Kidney capillary endothelial cell (primary cell): ENCODE data around the gene SPSB2.

Source experiments
- DNase-seq: peaks from one replicate; pipeline ENCODE4 v3.0.0-alpha.2; 2018; ENCODE audit warnings: low spot score

The SPSB2 gene

GRCh38 chr12:6851153-6851920, 21.8 kb downstream of the SPSB2 start, which contains the start of gene CDCA3:
Gene CDCA3 (minus strand): TSS chr12:6851286. CDS start chr12:6850952, 334 bp downstream.
- DNase-seq = peak; percentile 96

DNA sequence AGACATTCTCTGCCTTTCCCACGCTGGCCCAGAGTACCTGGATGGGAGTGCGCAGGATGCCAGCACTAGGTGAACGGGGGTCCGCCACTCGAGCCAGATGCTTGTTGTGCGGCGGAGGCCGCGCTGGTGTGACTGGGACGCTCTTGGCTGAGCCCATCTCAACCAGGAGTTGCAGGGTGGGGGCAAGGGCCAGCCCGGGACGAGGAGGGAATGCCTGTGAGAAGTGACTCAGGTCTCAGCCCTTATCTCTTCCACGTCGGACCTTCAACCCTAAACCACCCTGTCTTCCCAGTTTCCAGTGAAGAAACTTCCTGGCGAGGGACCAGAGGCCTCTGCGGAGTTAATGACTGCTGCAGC, 22.3 kb downstream of the SPSB2 start:
- no peak for DNase-seq

DNA sequence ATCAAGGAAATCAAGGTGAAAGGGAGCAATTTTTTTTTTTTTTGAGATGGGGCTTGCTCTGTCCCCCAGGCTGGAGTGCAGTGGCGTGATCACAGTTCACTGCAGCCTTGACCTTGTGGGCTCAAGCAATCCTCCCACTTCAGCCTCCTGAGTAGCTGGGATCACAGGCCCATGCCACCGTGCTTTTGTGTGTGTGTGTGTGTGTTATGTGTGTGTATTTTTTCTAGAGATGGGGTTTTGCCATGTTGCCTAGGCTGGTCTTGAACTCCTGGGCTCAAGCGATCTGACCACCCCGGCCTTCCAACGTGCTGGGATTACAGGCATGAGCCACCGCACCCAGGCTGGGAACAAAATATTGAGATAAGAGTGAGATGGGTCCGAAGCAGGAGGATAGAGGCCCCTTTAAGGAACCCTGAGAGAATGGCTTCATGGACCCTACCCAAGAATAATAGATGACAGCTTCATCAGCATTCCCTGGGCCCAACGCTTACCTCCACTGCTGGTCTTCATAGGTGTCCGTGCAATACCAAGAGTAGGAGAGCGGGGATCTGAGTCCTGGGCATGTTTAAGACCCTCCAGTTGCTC, 23.0 kb downstream of the SPSB2 start:
- DNase-seq = no peak

GRCh38 chr12:6849427-6849826, 23.7 kb downstream of the SPSB2 start:
- DNase-seq = no peak

DNA sequence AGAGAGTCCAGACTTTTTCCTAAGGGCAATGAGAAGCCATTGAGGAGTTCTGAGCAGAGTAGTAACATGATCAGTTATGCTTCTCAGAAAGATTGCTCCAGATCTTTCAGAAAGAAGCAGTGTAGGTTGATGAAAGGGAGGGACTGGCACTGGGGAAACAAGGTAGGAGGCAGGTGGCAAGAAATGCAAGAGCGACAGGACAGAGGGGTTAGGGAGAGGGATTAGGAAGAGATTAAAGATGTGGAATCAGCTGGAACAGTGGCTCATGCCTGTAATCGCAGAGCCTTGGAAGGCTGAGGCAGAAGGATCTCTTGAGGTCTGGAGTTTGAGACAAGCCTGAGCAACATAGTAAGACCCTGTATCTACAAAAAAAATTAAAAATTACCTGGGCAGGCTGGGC, 25.4 kb downstream of the SPSB2 start:
- no peak for DNase-seq

DNA sequence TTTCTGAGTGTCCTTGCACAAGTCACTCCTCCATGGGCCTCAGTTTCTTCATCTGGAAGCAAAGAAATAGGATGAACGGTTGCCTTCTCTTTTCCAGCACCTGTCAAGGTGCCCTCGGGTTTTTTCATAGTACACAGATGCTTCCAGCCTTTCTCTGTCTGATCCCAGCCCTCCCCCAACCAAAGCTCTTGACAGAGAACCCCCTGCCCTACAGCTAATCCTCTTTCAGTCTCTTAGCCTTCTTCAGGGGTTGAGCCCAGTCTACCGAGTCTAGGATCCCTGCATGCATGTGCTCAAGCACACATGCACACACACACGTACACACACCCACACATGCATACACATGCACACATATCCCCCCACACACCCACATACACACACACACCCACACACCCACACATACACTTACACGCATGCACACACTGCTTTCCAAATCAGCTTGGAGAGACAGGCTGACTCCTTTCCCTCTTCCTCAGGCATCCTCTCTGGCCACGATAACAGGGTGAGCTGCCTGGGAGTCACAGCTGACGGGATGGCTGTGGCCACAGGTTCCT, 26.7 kb downstream of the SPSB2 start:
- DNase-seq = no peak

DNA sequence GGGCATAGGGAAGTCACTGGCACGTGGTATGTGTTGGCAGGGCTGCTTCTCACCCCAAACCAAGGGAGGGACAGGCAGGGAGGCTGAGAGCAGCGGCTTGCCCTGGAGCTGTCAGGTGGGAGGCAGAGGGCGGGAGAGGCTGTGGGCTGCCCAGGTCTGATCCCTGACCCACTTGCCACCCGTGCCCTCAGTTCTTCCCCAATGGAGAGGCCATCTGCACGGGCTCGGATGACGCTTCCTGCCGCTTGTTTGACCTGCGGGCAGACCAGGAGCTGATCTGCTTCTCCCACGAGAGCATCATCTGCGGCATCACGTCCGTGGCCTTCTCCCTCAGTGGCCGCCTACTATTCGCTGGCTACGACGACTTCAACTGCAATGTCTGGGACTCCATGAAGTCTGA, 27.7 kb downstream of the SPSB2 start:
- DNase-seq = no peak

GRCh38 chr12:6843118-6843902, 29.8 kb downstream of the SPSB2 start:
- DNase-seq = peak; percentile 16

DNA sequence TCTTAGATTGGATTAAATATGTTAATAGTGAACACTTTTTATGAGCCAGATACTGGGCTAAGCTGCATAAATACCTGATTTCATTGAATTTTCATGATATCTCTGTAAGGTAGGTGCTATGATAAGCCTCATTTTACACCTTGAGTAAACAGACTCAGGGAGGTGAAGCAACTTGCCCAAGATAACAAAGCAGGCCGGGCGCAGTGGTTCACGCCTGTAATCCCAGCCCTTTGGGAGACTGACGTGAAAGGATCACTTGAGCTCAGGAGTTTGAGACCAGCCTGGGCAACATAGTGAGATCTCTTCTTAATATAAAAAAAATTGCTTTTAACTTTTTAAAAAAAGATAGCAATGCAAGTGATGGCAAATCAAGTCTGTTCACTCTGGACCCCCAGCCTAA, 31.0 kb downstream of the SPSB2 start:
- no peak for DNase-seq

DNA sequence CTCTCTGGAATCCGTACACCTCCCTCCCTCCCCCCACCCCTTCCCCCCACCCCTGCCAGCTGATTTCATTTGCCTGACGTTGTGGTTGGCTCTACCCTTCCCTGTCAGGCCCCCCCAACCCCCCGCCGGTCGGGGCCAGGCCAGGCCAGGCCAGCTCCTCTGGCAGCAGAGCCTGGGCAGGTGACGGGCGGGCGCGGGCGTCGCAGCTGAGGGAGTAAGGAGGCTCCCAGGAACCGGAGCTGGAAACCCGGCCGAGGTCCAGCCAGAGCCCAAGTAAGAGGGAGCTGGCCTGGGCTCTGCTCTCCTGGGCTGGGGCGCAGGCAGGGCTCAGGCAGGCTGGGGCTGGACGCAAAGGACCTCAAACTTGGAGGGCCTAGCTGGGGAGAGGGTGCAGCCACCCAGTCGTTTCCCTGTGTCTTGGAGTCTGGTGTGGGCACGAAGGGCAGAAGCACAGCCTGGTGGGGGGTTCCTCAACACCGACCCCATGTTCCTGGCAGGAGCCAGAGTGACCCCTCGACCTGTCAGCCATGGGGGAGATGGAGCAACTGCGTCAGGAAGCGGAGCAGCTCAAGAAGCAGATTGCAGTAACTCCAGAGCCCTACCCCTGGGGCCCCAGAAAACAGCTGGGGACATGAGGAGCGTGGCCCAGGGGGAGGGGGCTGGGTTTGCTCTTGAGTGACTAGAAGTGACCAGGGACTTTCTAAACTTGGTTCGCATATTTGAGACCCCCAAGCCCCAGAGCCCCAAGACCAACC, 32.2 kb downstream of the SPSB2 start, which contains the start of gene GNB3:
TSS of gene GNB3 (plus strand) at position 165 of the 755 bp plus-strand sequence. CDS start at position 528, 363 bp downstream.
- no peak for DNase-seq

- no peak for DNase-seq
Observed at GRCh38 chr12:6840330-6840729, 32.8 kb downstream of the SPSB2 start.

DNA sequence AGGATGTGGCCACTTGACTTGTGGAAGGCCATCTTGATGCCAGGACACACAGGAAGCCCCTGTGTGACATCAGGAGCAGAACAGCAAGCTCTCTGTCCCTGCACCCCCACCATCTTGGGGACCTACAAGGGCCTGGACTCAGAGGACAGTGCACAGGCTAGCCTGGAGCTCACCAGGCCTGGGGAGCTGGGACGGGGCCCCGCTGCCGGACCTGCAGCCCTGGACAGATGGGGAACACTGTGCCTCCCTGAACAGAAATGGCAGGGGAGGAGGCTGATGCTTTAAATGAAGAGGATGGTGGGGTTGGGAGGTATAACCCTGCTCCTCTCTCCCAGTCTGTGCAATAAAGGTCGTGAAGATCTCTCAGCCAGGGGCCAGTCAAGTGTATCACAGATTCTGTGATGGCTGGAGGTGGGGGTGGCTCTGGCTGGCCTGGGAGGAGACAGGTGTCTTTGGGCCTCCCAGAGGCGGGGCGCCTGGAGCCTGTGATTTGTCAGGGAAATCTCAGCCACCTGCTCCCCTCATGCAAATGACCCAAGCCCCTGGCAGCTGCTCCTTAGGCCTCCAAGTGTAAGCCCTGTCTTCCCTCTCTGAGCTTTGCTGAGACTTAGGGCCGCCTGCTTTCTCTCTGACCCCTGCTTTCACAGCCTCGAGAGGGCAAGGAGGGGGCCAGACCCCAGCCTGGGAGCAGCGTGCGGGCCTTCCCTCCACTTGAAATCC, 33.5 kb downstream of the SPSB2 start:
- no peak for DNase-seq

- DNase-seq = no peak
Observed at GRCh38 chr12:6838854-6839253, 34.2 kb downstream of the SPSB2 start.

GRCh38 chr12:6837370-6838060, 35.6 kb downstream of the SPSB2 start:
- DNase-seq = no peak

DNA sequence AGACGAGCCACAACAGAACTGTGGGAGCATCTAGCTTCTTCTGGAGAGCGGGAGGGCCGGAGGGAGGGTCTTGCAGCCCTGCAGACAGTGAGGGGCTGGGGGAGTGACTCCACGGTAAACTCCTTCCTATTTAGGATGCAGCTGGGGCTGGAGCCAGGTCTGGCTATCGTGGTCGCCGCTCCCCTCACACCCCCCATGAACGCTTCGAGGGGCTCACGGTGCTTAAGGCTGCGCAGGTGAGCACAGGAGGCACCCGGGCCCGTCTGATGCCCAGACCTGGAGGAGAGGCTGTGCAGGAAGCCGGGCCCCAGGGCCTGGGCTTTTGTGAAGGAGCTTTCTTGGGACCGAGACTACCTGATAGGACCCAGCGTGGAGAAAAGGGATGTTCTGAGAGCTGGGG, 36.3 kb downstream of the SPSB2 start:
- no peak for DNase-seq

DNA sequence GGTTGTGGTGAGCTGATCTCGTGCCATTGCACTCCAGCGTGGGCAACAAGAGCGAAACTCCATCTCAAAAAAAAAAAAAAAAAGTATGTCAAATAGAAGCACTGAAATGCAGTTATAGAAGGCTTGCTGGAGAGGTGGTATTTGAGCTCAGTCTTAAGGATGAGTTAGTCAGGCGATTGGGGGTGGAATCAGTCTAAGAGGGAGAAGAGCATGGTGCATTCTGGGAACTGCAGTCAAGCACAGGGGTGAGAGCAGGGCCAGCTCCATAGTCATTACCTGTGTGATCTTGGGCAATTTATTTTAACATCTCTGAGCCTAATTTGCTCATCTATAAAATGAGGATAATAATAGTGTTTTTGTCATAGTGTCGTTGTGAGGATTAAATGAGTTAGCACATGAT, 38.2 kb downstream of the SPSB2 start:
- no peak for DNase-seq

- DNase-seq = no peak
Observed at GRCh38 chr12:6834254-6834653, 38.8 kb downstream of the SPSB2 start.

DNA sequence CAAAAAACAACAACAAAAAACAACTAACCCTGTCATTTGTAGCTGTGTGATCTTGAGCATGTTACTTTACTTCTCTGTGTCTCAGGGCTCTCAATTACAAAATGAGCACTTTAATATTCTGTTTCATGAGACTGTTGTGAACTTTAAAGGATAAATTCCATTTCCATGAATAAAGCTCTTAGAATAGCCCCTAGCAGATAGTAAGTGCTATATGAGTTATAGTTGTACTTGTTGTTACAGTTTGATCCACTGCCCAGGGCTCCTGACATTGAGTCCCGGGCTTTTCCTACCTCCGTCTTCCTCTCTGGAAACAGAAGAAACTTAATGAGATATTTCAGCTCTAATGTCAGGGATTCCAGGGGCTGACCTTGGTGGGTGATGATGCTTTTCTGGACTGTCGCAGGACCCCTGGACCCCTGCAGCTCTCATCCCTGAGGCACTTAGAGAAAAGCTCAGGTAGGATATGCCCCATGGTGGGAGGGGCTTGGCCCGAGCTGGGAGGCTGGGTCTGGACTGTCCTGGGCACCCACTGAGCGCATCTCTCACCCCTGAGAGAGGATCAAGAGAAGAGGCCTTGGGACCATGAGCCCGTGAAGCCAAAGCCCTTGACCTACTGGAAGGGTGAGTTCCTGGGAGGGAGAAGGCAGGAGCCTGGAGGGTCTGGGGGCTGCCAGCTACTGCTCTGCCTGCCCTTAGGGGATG, 39.8 kb downstream of the SPSB2 start:
- no peak for DNase-seq

DNA sequence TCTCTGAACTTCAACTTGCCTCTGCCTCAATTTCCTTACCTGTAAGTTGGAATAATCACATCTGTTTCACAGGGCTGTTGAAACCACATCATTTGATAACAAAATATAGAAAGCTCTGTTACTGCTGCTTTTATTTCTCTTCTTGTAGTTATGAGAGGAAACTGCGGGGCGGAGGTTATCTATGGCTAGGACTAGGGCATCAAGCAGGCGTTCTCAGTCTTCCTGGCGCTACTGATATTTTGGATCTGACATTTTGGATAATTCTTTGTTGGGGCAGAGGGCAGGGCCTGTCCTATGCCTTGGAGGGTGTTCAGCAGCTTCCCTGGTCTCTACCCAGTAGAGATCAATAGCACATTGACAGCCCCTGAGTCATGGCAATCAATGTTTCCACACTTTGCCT, 41.0 kb downstream of the SPSB2 start:
- no peak for DNase-seq

- no peak for DNase-seq
Observed at GRCh38 chr12:6831450-6831995, 41.6 kb downstream of the SPSB2 start.
